OCI-LY3 (cell line): Measurements from ENCODE around the gene GLIS1.

Source experiments
- CTCF ChIP-seq: fragments of 200-600, 300-600 bp; sonication (generic); IDR thresholded peaks from 2 replicates; pipeline ENCODE4 v1.5.1; 2014; ENCODE audit warnings: antibody characterized with exemption, low read length, low read depth
- EZH2phosphoT487 ChIP-seq: fragments of 200-600 bp; shearing (Covaris generic); IDR thresholded peaks from 2 replicates; pipeline ENCODE4 v1.6.1; 2018; ENCODE audit warnings: antibody characterized with exemption, mixed run types, low read depth

GRCh38 chr1:53728196-53728595 lies 10.8 kb downstream of the GLIS1 start:
- TF ChIP-seq CTCF, result no peak
- no peak for TF ChIP-seq EZH2phosphoT487
